T-helper 22 cell (primary cell): ENCODE measurements around the gene FEZF1.

Source experiments
- DNase-seq: peaks from one replicate; pipeline ENCODE4 v3.0.0-alpha.2; 2020; ENCODE audit warnings: low read depth

Gene FEZF1

DNA sequence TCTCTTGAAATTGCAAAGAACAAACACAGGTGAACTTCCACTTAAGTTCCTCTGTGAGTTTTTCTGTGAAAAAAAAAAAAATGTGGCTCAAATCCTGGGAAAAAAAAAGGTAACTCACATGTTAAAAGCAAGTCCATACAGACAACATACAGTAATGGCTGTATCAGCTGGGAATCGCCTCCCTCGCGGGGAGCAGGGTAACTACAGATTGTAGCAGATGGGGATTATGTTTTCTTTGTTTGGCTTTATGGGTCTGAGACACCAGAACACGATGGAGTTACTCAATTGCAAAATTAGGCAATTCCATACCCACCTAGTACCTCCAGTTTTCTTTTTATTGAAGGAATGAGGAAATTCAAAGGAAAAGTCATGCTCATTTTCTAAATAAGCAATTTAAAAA, 42.3 kb downstream of the FEZF1 start:
- no peak for DNase-seq

DNA sequence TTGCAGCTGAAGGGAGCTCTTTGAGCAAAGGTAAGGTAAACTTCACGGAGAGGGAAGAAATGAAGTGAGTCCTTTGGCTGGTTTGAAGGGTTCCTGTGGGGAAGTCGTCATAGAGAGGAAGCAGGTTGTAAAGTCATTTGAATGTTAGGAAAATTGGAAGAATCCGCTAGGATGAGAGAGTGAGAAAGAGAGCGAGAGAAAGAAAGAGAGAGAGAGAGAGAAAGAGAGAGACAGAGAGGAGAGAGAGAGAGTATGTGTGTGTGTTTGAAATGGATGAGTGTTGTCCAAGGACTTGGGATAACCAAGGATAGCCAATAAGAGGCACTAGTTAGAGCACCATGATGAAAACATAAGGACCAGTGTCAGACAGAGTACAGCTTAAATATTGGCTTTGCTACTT, 43.1 kb downstream of the FEZF1 start:
- no peak for DNase-seq

DNA sequence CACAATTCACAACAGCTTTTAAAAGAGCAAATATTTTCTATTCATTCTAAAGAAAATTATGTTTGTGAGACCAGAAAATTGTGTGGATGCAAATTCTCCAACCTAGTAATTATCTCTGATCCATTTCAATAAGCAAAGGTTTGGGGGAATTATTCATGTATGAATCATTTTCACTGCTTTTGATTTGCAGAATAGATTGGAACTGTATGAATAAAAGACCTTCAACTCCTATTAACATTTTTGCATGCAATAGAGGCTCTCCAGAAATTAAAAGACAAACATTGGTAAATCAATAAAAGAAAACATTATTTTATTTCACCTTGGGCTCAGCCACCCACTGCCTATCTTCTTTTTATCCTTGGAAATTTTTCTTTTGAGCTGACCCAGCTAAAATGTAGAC, 43.5 kb downstream of the FEZF1 start:
- no peak for DNase-seq

DNA sequence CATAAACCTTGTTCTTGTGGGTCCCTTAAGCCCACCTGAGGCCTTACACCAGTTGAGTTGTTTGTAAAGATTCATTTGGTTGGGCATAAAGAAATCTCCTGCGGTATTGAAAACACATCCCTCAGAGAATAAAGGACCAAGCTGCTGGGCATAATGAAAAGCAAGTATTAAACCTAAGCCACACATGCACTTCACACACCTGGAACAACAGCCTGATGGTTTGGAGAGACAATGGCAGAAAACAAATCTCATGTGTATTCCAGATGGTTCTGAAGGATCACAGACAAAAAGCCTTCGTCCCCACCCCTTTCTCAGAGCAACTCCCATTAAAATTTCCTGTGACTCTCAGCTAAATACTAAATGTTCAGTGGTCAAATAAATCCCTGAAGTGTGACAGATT, 44.2 kb downstream of the FEZF1 start:
- DNase-seq, result no peak

DNA sequence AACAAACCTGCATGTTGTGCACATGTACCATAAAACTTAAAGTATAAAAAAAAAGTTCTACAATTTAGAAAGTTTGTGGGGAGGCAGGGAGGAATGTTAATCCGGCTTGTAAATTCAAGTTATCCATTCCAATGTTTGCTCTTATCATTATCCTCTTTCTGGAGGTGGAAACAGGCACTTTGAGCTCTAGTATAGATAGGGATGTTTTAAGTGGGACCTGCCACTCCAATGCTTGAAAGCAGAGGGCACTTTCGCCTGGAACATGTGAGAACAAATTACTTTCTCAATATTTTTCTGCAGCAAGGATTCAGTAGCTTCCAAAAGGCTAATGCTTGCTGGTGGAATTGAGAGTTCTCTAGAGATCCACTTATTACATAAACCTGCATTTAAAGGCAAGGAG, 45.6 kb downstream of the FEZF1 start:
- DNase-seq, result no peak

DNA sequence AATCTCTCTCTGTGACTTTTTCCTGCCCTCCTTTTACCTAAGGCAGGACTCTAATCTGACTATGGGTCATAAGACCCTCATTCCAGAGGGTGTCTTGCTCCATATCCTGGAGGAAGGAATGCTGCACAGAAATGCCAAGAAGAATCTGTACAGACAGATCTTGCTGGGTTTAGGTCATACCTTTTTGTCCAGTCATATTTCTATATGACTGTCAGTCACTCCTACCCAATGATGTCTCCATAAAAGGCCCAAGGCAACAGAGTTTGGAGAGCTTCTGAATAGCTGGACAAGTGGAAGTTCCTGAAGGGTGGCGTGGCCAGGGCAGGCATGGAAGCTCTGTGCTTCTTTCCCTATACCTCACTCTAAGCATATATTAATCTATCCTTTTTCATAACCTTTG, 47.5 kb downstream of the FEZF1 start:
- no peak for DNase-seq

DNA sequence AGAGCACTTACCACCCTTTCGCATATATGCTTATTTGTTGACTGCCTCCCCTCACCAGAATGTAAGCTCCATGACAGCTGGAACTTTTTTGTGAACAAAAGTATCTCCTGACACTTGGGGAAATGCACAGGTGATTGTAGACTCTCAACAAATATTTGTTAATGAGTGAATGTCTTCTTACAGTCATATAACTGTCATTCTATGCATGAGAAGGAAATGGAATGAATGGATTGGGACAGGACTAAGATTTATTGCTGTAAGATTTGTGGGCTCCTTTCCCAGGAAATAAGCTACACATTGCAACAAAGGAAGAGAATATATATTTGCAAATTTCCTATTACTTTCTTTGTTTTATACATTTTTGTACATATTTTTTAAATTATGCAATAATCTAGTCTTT, 48.5 kb downstream of the FEZF1 start:
- DNase-seq, result no peak

DNA sequence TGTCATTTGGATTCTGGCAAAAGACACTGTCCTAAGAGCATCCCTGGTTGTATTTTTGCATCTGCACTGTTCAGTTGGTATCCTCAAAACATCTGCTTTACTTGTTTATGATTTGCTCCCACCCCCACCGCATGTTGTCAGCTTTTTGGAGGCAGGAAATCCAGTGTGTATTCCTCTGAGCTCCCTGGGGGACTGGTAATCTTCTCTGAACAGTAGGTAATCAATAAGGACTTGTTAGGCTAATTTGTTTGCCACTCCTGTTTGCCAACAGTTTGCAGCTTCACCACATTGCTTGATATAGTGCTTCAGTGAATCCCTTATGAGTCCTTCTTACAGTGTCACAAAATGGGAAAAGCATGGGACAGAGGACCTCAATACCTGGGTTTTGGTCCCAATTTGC, 49.1 kb downstream of the FEZF1 start:
- no peak for DNase-seq
